Smooth muscle cell (in vitro differentiated cells): Measurements from ENCODE around the gene MRPS16. TPM values are rescaled to one million over a fixed set of nuclear protein-coding genes. Genes with fewer than 3 reads are reported as not detected.

ENCODE experiments used
- DNase-seq: peaks from one replicate; lab custom pipeline; 2025; ENCODE audit not compliant: unreplicated experiment; lab: John Stamatoyannopoulos, UW
- H2AFZ ChIP-seq: fragments of 200-600 bp; sonication (generic); 2 replicates; pipeline ENCODE4 v1.6.0; 2016; ENCODE audit warnings: antibody characterized with exemption, low read depth, mild to moderate bottlenecking
- H3F3A ChIP-seq: fragments of 200-600 bp; sonication (generic); 2 replicates; pipeline ENCODE4 v1.6.0; 2017; ENCODE audit warnings: antibody characterized with exemption, low read depth
- H3K27ac ChIP-seq: fragments of 200-600 bp; sonication (generic); 2 replicates; pipeline ENCODE4 v1.5.1; 2016; ENCODE audit warnings: low read depth, mild to moderate bottlenecking
- H3K27me3 ChIP-seq: fragments of 200-600 bp; sonication (generic); 2 replicates; pipeline ENCODE4 v1.6.1; 2016; ENCODE audit warnings: low read depth, mild to moderate bottlenecking
- H3K36me3 ChIP-seq: fragments of 200-600 bp; sonication (generic); 2 replicates; pipeline ENCODE4 v1.5.1; 2016; ENCODE audit warnings: low read depth
- H3K4me1 ChIP-seq: fragments of 200-600 bp; sonication (generic); 2 replicates; pipeline ENCODE4 v1.5.1; 2016; ENCODE audit warnings: low read depth
- H3K4me2 ChIP-seq: fragments of 200-600 bp; sonication (generic); 2 replicates; pipeline ENCODE4 v1.6.0; 2016; ENCODE audit warnings: mild to moderate bottlenecking
- H3K4me3 ChIP-seq: fragments of 200-600 bp; sonication (generic); 2 replicates; pipeline ENCODE4 v1.5.1; 2016; ENCODE audit warnings: mild to moderate bottlenecking
- H3K79me2 ChIP-seq: fragments of 200-600 bp; sonication (generic); 2 replicates; pipeline ENCODE4 v1.6.0; 2016; ENCODE audit warnings: low read depth, mild to moderate bottlenecking
- H3K9ac ChIP-seq: fragments of 200-600 bp; sonication (generic); 2 replicates; pipeline ENCODE4 v1.6.0; 2016; ENCODE audit warnings: low read depth
- H3K9me3 ChIP-seq: fragments of 200-600 bp; sonication (generic); replicated peaks from 2 replicates; pipeline ENCODE4 v1.5.1; 2016; ENCODE audit warnings: low read depth
- H4K20me1 ChIP-seq: fragments of 200-600 bp; sonication (generic); 2 replicates; pipeline ENCODE4 v1.6.0; 2016; ENCODE audit warnings: low read depth
- CTCF ChIP-seq: fragments of 200-600 bp; sonication (generic); IDR thresholded peaks from 2 replicates; pipeline ENCODE4 v1.5.1; 2017; ENCODE audit warnings: borderline replicate concordance, mild to moderate bottlenecking, antibody characterized with exemption; ENCODE audit not compliant: insufficient read depth, poor library complexity, severe bottlenecking
- WGBS: methylation state at CpG from one replicate; pipeline ENCODE4 v1.1.7; 2016; ENCODE audit warnings: low lambda C conversion rate; 5-methylcytosine and 5-hydroxymethylcytosine counted together
- polyA plus RNA-seq: library from polyadenylated mRNA; unstranded; fragments of >200 nt; fragmentation: Nextera tagmentation; extraction: Ambion mirVana; gene quantifications from 2 replicates; pipeline ENCODE4 v1.2.1, GENCODE V29; 2016
- total RNA-seq: library from RNA; depleted of rRNA; stranded (reverse); fragments of >200 nt; gene quantifications from 2 replicates; pipeline ENCODE4 v1.2.3, GENCODE V29; 2014

The MRPS16 gene
- total and polyA plus RNA-seq, 2 experiments from 2014 or later, result 37.4 to 82.6 TPM

GRCh38 chr10:73226663-73227062 is 25.8 kb downstream of the MRPS16 start:
- no peak for TF ChIP-seq CTCF
- H3K4me2 ChIP-seq, result no peak overlapping the region

GRCh38 chr10:73225518-73225917 is 26.9 kb downstream of the MRPS16 start:
- TF ChIP-seq CTCF, result no peak
- H3K4me1 ChIP-seq, result no peaks in the 10 kb centered on the region
- no peaks in the 10 kb centered on the region for H3K27me3 ChIP-seq
- H3K27ac ChIP-seq, result no peak overlapping the region
- no peak overlapping the region for H3K9ac ChIP-seq
- H4K20me1 ChIP-seq, result no peaks in the 10 kb centered on the region
- H3K4me2 ChIP-seq, result no peak overlapping the region
- no peak for DNase-seq
- H2AFZ ChIP-seq, result no peak overlapping the region
- H3K79me2 ChIP-seq, result no peaks in the 10 kb centered on the region
- no peaks in the 10 kb centered on the region for H3K9me3 ChIP-seq
- H3K36me3 ChIP-seq, result peaks cover 4% of the 10 kb centered on the region
- H3K4me3 ChIP-seq, result no peak overlapping the region
- no peaks in the 10 kb centered on the region for H3F3A ChIP-seq

More at GRCh38 chr10:73226663-73227062, 25.8 kb downstream of the MRPS16 start:
- H3F3A ChIP-seq, result no peaks in the 10 kb centered on the region
- no peak overlapping the region for H3K27ac ChIP-seq
- H3K9me3 ChIP-seq, result no peaks in the 10 kb centered on the region
- H3K79me2 ChIP-seq, result no peaks in the 10 kb centered on the region
- H3K27me3 ChIP-seq, result no peaks in the 10 kb centered on the region
- H2AFZ ChIP-seq, result no peak overlapping the region
- peaks cover 4% of the 10 kb centered on the region for H3K36me3 ChIP-seq
- H3K4me3 ChIP-seq, result no peak overlapping the region
- H4K20me1 ChIP-seq, result no peaks in the 10 kb centered on the region
- no peaks in the 10 kb centered on the region for H3K4me1 ChIP-seq
- DNase-seq, result no peak
- no peak overlapping the region for H3K9ac ChIP-seq

GRCh38 chr10:73220989-73221388 is 31.5 kb downstream of the MRPS16 start:
- Histone ChIP-seq H3K4me3 (no peak overlapping the region), H3K9ac (no peak overlapping the region), H4K20me1 (no peaks in the 10 kb centered on the region), H3K79me2 (no peaks in the 10 kb centered on the region), H3K27ac (no peak overlapping the region), H2AFZ (no peak overlapping the region), H3F3A (no peaks in the 10 kb centered on the region), H3K4me2 (no peak overlapping the region), H3K9me3 (no peaks in the 10 kb centered on the region), H3K27me3 (no peaks in the 10 kb centered on the region), H3K36me3 (peaks cover 8% of the 10 kb centered on the region), H3K4me1 (no peaks in the 10 kb centered on the region)
- 97% methylated on average over 1 of the region's 1 CpG for WGBS
- DNase-seq, result no peak
- no peak for TF ChIP-seq CTCF

- Histone ChIP-seq H3K27ac (no peak overlapping the region), H3K79me2 (no peaks in the 10 kb centered on the region), H3K27me3 (no peaks in the 10 kb centered on the region), H2AFZ (no peak overlapping the region), H3K36me3 (peaks cover 4% of the 10 kb centered on the region), H3K9ac (no peak overlapping the region), H3K9me3 (no peaks in the 10 kb centered on the region), H4K20me1 (no peaks in the 10 kb centered on the region), H3K4me2 (no peak overlapping the region), H3F3A (no peaks in the 10 kb centered on the region), H3K4me3 (no peak overlapping the region), H3K4me1 (no peaks in the 10 kb centered on the region)
- no peak for TF ChIP-seq CTCF
- DNase-seq, result no peak
These were observed 33.1 kb downstream of the MRPS16 start for GRCh38 chr10:73219384-73219783.
